HG02973 (cell line): ENCODE results near the gene RPS6KA5.
"Not testable (repeated sequence)": the region's sequence is repeated elsewhere in the genome, so short reads cannot be mapped to it uniquely, and the experiment has no call there.

ENCODE experiments used
- ATAC-seq: cut with Tn5 transposase; IDR thresholded peaks from one replicate; pipeline ENCODE4 v1.9.1; 2021; ENCODE audit warnings: moderate library complexity; ENCODE audit not compliant: unreplicated experiment

RPS6KA5 gene

GRCh38 chr14:90874599-90874998 is 185.8 kb downstream of the RPS6KA5 start:
- ATAC-seq, result no peak

GRCh38 chr14:90871605-90872233 is 188.7 kb downstream of the RPS6KA5 start:
- ATAC-seq, result no peak

DNA sequence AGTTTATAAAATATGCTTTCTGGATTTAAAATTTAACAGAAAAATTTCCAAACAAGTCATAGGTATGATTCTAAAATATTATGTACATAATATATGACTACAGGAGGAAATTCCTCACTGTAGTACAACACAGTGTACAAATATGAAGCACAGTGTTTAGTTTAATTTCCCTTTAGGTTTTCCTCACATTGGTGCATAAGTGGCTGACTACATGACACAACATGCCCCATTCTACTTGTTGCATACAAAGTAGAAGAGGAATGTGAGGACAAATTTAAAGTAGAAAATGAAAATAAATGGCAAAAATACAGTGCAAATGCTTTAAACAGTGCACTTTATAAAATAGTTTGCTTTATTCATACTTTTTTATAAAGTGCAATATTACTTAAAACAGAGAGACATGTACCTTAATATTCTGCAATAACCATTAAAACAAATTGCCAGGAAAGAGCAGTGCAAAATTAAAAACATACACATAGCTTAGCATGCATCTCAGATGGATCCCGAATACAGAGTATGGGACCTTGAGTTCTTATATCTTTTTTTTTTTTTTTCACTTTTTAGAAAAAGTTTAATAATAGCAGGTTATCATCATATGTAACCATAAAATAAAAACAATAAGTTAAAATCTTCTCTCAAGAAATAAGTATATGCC is 189.4 kb downstream of the RPS6KA5 start:
- no peak for ATAC-seq

- ATAC-seq, result no peak
Measured at GRCh38 chr14:90867501-90867900, 192.9 kb downstream of the RPS6KA5 start.

DNA sequence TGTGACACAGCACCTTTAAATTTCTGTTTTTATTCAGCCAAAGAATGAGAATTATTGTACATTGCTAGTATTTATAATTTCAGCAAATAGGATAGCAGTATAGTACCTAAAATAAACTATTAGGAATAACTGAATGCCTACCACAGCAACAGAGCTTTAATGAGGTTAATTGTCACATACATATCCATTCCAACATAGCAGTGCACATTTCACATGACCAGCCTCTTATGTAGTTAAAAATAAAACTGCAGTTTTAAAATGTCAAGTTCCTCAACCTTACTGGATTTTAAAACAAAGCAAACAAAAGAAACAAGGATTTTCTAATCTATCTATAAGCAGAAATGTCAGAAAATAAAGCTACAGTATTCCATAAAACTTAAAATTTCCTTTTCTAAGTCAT is 193.6 kb downstream of the RPS6KA5 start:
- no peak for ATAC-seq

DNA sequence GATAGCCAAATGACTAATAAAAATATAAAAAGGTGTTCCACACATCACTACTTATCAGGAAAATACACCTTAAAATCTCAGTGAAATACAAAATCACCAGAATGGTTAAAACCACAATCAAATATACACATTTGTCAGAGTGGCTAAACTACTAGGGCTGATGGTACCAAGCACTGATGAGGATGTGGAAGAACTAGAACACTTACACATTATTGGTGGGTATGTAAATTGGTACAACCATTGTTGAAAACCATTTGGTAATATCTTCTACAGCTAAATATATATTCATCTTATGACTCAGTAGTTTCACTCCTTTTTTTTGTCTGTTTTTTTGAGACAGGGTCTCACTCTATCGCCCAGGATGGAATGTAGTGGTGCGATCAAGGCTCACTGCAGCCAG is 195.7 kb downstream of the RPS6KA5 start:
- no peak for ATAC-seq

DNA sequence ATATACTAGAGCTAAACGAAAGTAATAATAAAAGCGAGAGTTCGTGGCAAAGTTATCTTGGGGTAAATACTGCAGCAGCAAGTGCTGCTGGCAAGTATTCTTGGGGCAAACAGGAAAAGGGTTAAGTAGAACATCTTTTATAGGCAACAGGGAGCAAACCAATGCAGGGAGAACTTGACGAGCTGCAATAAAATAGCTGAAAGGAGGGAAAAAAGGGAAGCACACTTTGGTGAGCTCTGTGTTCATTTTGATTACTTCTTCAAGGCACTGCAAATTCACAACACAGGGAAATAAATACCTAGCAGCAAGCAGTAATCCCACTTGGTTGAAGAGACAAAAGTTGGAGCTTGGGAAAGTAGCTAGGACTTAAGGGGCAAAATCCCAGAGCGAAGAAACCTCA is 201.9 kb downstream of the RPS6KA5 start:
- no peak for ATAC-seq

GRCh38 chr14:90857866-90858265 is 202.6 kb downstream of the RPS6KA5 start:
- no peak for ATAC-seq

- ATAC-seq, result not testable (repeated sequence)
Measured at GRCh38 chr14:90856115-90856514, 204.3 kb downstream of the RPS6KA5 start.

GRCh38 chr14:90853116-90853515 is 207.3 kb downstream of the RPS6KA5 start:
- ATAC-seq, result no peak

DNA sequence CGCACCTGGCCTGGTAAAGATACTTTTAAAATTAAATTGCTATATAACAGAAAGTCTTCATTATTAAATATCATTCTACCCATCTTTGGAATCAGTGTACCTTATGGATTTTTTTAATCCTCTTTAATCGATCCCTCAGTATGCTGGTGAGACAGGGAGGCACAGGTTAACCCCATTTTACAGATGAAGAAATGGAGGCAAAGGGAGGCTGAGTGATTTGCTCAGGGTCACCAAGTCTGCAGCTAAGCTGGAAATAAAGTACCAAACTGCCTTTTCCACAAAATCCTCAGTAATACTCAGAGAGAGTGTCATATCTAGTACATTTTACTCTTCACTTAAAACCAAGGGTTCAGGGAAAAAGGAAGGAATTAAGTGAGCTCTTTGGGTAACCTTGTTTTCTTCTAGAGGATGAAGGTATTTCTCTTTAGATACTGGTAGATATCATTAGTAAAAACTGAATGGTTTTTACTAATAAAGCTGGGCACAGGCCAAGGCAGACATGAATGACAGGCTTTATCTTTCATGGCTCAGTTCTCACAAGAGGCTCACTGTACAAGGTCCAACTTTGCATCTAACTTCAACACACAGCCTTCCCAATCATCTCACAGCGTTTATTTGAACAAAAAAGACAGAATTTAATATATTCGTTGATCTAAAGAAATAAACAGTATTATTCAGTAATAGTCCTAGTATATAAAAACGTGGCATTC is 209.0 kb downstream of the RPS6KA5 start:
- no peak for ATAC-seq

DNA sequence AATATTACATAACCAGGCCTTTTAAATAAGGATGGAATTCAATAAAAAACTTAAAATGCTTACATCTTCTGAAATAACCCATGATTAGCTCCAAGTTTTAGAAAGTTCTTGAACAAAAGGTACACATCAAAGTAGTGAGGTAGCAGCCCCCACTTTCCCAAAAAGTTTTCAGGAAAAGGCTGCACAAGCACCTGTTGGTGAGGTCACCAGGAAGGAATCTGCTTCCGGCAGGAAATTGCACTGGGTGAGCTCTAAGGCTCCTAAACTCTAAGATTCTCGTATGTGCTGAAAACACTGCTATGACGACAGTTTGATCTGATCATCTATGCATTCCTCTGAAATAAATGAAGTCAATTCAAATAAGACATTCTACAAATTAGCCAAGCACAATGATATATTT is 210.0 kb downstream of the RPS6KA5 start:
- no peak for ATAC-seq

GRCh38 chr14:90849787-90850444 is 210.5 kb downstream of the RPS6KA5 start:
- ATAC-seq, result no peak

- ATAC-seq, result no peak
Measured at GRCh38 chr14:90848944-90849731, 211.3 kb downstream of the RPS6KA5 start.

GRCh38 chr14:90846511-90846910 is 213.9 kb downstream of the RPS6KA5 start:
- ATAC-seq, result no peak

DNA sequence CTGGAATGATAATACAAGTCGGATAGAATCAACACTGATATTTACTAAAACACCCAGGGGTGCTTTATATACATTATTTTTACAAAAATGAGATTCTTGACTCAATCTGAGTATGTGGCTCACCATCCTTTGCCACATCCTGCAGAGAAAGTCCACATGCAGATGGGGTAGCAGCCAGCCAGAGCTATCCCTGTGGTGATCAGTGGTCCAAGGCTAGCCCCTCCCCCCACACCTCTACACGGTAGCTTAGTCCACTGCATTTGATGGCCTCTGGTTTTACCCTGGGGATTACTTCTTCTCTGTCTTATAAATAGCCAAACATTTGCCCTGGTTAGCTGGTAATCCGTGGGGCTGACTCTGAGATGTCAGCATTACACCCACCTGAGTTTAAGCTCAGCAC is 216.1 kb downstream of the RPS6KA5 start:
- ATAC-seq, result no peak

GRCh38 chr14:90842726-90843125 is 217.7 kb downstream of the RPS6KA5 start:
- ATAC-seq, result no peak

DNA sequence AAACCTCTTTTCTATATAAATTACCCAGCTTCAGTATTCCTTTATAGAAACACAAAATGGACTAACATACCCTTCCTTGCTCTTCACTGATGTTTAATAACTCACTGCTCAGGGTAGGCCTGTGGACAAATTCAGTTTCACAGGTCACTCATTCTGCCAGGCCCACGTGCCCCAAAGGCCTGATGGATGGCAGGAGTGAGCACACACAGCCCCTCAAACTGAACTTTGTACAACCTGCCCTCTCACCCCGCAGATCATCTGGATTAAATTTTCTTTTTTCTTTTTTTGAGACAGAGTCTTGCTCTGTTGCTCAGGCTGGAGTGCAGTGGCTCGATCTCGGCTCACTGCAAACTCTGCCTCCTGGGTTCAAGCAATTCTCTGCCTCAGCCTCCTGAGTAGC is 219.8 kb downstream of the RPS6KA5 start:
- ATAC-seq, result not testable (repeated sequence)

DNA sequence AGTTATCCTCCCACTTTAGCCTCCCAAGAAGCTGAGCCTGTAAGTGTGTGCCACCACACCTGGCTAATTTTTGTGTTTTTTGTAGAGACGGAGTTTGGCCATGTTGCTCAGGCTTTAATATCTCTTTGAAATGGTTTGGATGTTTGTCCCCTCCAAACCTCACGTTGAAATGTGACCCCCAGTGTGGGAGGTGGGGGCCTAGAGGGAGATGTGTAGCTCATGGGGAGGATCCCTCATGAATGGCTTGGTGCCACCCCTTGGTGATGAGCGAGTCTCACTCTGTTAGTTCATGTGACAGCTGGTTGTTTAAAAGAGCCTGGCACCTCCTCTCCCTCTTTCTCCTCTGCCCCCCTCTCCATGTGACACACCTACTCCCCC is 220.6 kb downstream of the RPS6KA5 start:
- no peak for ATAC-seq

- no peak for ATAC-seq
Measured at GRCh38 chr14:90839024-90839888, 221.2 kb downstream of the RPS6KA5 start.
